ENCODE measurements around the gene TCEA2. TPM values are rescaled to one million over a fixed set of nuclear protein-coding genes. Genes with fewer than 3 reads are reported as not detected.
A peak's percentile ranks its signal among the peaks of the same experiment; 100 is the strongest.

TCEA2 gene
- total RNA-seq, 1 donor from 2014 or later = 23.2 TPM

GRCh38 chr20:64069614-64070243 lies 6.7 kb downstream of the TCEA2 start:
- no peak overlapping the region for H3K27ac Mint-ChIP-seq
- H3K36me3 ChIP-seq = no peaks in the 10 kb centered on the region

GRCh38 chr20:64070244-64070993 lies 7.4 kb downstream of the TCEA2 start:
- Histone ChIP-seq H3K9ac (no peak overlapping the region), H3K4me2 (no peak overlapping the region), H2AFZ (replicated peaks) (no peak overlapping the region), H3K79me2 (ENCODE audit: low read depth) (no peaks in the 10 kb centered on the region), H3K27ac (no peak overlapping the region), H3K36me3 (no peaks in the 10 kb centered on the region), H3F3A (ENCODE audit: low read depth) (no peaks in the 10 kb centered on the region), H3K9me3 (ENCODE audit: low read depth) (no peaks in the 10 kb centered on the region), H3K4me3 (no peak overlapping the region), H3K27me3 (no peaks in the 10 kb centered on the region), H4K20me1 (ENCODE audit: low read depth) (peaks cover 21% of the 10 kb centered on the region), H3K4me1 (no peaks in the 10 kb centered on the region)
- TF ChIP-seq EZH2phosphoT487 (IDR thresholded peaks at IDR 0.05) = no peak
- no peak for TF ChIP-seq CTCF (IDR thresholded peaks at IDR 0.05)
- TF ChIP-seq EZH2 (IDR thresholded peaks at IDR 0.05) = no peak
- H3K36me3 Mint-ChIP-seq = no peaks in the 10 kb centered on the region
- no peak overlapping the region for H3K4me3 Mint-ChIP-seq
- H3K4me1 Mint-ChIP-seq = peaks cover 7% of the 10 kb centered on the region
- H3K9me3 Mint-ChIP-seq = no peaks in the 10 kb centered on the region
- no peak overlapping the region for H3K27ac Mint-ChIP-seq
- peaks cover 4% of the 10 kb centered on the region for H3K27me3 Mint-ChIP-seq (ENCODE audit: insufficient read depth, low read depth)
- no peak for DNase-seq (ENCODE audit: low spot score)

More at GRCh38 chr20:64069614-64070243, 6.7 kb downstream of the TCEA2 start:
- no peaks in the 10 kb centered on the region for H3K79me2 ChIP-seq (ENCODE audit: low read depth)
- no peaks in the 10 kb centered on the region for H3K9me3 ChIP-seq (ENCODE audit: low read depth)
- no peaks in the 10 kb centered on the region for H3K27me3 ChIP-seq
- Mint-ChIP-seq H3K4me3 (no peak overlapping the region), H3K9me3 (no peaks in the 10 kb centered on the region), H3K36me3 (no peaks in the 10 kb centered on the region), H3K27me3 (ENCODE audit: insufficient read depth, low read depth) (peaks cover 4% of the 10 kb centered on the region), H3K4me1 (peaks cover 10% of the 10 kb centered on the region)
- TF ChIP-seq EZH2 (IDR thresholded peaks at IDR 0.05) = no peak
- TF ChIP-seq CTCF (IDR thresholded peaks at IDR 0.05) = peak; percentile 83
- no peak for TF ChIP-seq EZH2phosphoT487 (IDR thresholded peaks at IDR 0.05)
- no peak overlapping the region for H3K27ac ChIP-seq
- no peak overlapping the region for H3K4me3 ChIP-seq
- H3F3A ChIP-seq (ENCODE audit: low read depth) = no peaks in the 10 kb centered on the region
- peak; percentile 83 for DNase-seq (ENCODE audit: low spot score)
- no peak overlapping the region for H3K9ac ChIP-seq
- peaks cover 21% of the 10 kb centered on the region for H4K20me1 ChIP-seq (ENCODE audit: low read depth)
- H3K4me2 ChIP-seq = no peak overlapping the region
- no peaks in the 10 kb centered on the region for H3K4me1 ChIP-seq
- no peak overlapping the region for H2AFZ ChIP-seq (replicated peaks)

- no peaks in the 10 kb centered on the region for H3K27me3 Mint-ChIP-seq (ENCODE audit: insufficient read depth, low read depth)
- H3K27me3 ChIP-seq = no peaks in the 10 kb centered on the region
- H3K4me3 Mint-ChIP-seq = no peak overlapping the region
- no peak overlapping the region for H3K27ac ChIP-seq
- no peak for DNase-seq (ENCODE audit: low spot score)
- H3K4me1 Mint-ChIP-seq = peaks cover 3% of the 10 kb centered on the region
- no peaks in the 10 kb centered on the region for H3K4me1 ChIP-seq
- no peak overlapping the region for H3K4me3 ChIP-seq
- H3F3A ChIP-seq (ENCODE audit: low read depth) = no peaks in the 10 kb centered on the region
- no peaks in the 10 kb centered on the region for H3K79me2 ChIP-seq (ENCODE audit: low read depth)
- H3K36me3 Mint-ChIP-seq = no peaks in the 10 kb centered on the region
- no peak overlapping the region for H3K9ac ChIP-seq
- no peak overlapping the region for H3K4me2 ChIP-seq
- peaks cover 16% of the 10 kb centered on the region for H4K20me1 ChIP-seq (ENCODE audit: low read depth)
- H3K36me3 ChIP-seq = no peaks in the 10 kb centered on the region
- H2AFZ ChIP-seq (replicated peaks) = no peak overlapping the region
- H3K27ac Mint-ChIP-seq = no peak overlapping the region
- no peak for TF ChIP-seq CTCF (IDR thresholded peaks at IDR 0.05)
- no peak for TF ChIP-seq EZH2phosphoT487 (IDR thresholded peaks at IDR 0.05)
- no peak for TF ChIP-seq EZH2 (IDR thresholded peaks at IDR 0.05)
- no peaks in the 10 kb centered on the region for H3K9me3 Mint-ChIP-seq
- H3K9me3 ChIP-seq (ENCODE audit: low read depth) = no peaks in the 10 kb centered on the region
These were observed 8.6 kb downstream of the TCEA2 start for GRCh38 chr20:64071341-64072332.

Data from neural progenitor cell (in vitro differentiated cells).